HCT116 (cell line): ENCODE results near the gene LYSMD2. TPM values are rescaled to one million over a fixed set of nuclear protein-coding genes. Genes with fewer than 3 reads are reported as not detected.

ENCODE experiments used
- ATAC-seq: fragments of 200-7000 bp; cut with Tn5 transposase; 2 replicates; pipeline ENCODE4 v1.9.1; 2020; ENCODE audit warnings: mild to moderate bottlenecking, moderate library complexity
- BruUV-seq: library from RNA; stranded (reverse); fragments of 400-500 nt; replicated peaks from 2 replicates; lab custom pipeline; 2021; lab: Mats Ljungman, UMichigan
- CTCF ChIA-PET: fragments of 300-600 bp; sonication (Branson Sonifier 250); formaldehyde crosslinking; loops from one replicate; lab custom pipeline; 2021; ENCODE audit warnings: antibody characterized with exemption; lab: Charles Lee
- POLR2A ChIA-PET: fragments of 300-600, 350-600 bp; sonication (Branson Sonifier 250); formaldehyde crosslinking; loops from one replicate; lab custom pipeline; 2021; ENCODE audit warnings: antibody characterized with exemption; lab: Charles Lee
- RAD21 ChIA-PET, 2 experiments: fragments of 300-600 bp; sonication (Branson Sonifier 250); formaldehyde crosslinking; loops; one replicate each; lab custom pipeline; 2023; ENCODE audit warnings: low total read pairs in 2 of 2; ENCODE audit not compliant: uncharacterized antibody in 2 of 2, unreplicated experiment in 2 of 2, low non-redundant PET in 1 of 2; lab: Charles Lee
- DNase-seq: peaks from one replicate; pipeline ENCODE4 v3.0.0-alpha.2; 2010; ENCODE audit warnings: low read depth, low spot score
- H2AFZ ChIP-seq: fragments of 200-600 bp; shearing (Covaris generic), sonication (generic); 2 replicates; pipeline ENCODE4 v1.6.1; 2017; ENCODE audit warnings: low read depth, mixed run types, mixed read lengths, antibody characterized with exemption, low read length; ENCODE audit not compliant: poor library complexity, severe bottlenecking
- H3K27ac ChIP-seq: 2 replicates; pipeline ENCODE4 v1.5.1; 2012; ENCODE audit warnings: low read depth, low read length
- H3K27me3 ChIP-seq: fragments of 200-600 bp; sonication (generic); 2 replicates; pipeline ENCODE4 v1.6.1; 2016; ENCODE audit warnings: mixed run types, low read length, mixed read lengths; ENCODE audit not compliant: insufficient read depth
- H3K36me3 ChIP-seq, 2 experiments: fragments of 200-500 bp in 1 of 2; fragments of 200-600 bp in 1 of 2; sonication (Bioruptor generic) in 1 of 2; sonication (generic) in 1 of 2; 2 replicates each; pipeline versions ENCODE4 v1.5.1 to v1.6.1; 2014 to 2016; ENCODE audit warnings: low read length in 2 of 2, inconsistent platforms in 1 of 2, mixed read lengths in 1 of 2, mixed run types in 1 of 2; ENCODE audit not compliant: insufficient read depth in 2 of 2, control insufficient read depth in 1 of 2
- H3K4me1 ChIP-seq, 2 experiments: fragments of 200-600 bp in 1 of 2; sonication (generic) in 1 of 2; 2 replicates each; pipeline versions ENCODE4 v1.5.1 to v1.6.1; 2012 to 2017; ENCODE audit warnings: low read length in 2 of 2, inconsistent platforms in 1 of 2, mild to moderate bottlenecking in 1 of 2, mixed read lengths in 1 of 2, mixed run types in 1 of 2, moderate library complexity in 1 of 2; ENCODE audit not compliant: insufficient read depth in 2 of 2, control insufficient read depth in 1 of 2
- H3K4me2 ChIP-seq: fragments of 200-600 bp; sonication (generic); 2 replicates; pipeline ENCODE4 v1.6.1; 2017; ENCODE audit warnings: mixed run types, low read length, mixed read lengths
- H3K4me3 ChIP-seq, 2 experiments: fragments of 200-600 bp in 1 of 2; sonication (generic) in 1 of 2; replicated peaks in 1 of 2; 2 replicates each; pipeline ENCODE4 v1.5.1; 2011 to 2016; ENCODE audit warnings: low read length in 2 of 2, control low read depth in 1 of 2, low read depth in 1 of 2, mild to moderate bottlenecking in 1 of 2, mixed read lengths in 1 of 2, mixed run types in 1 of 2
- H3K79me2 ChIP-seq: fragments of 200-600 bp; sonication (generic); 2 replicates; pipeline ENCODE4 v1.6.1; 2017; ENCODE audit warnings: mild to moderate bottlenecking, mixed run types, low read length, moderate library complexity, mixed read lengths; ENCODE audit not compliant: insufficient read depth
- H3K9ac ChIP-seq: fragments of 200-600 bp; sonication (generic); 2 replicates; pipeline ENCODE4 v1.6.1; 2016; ENCODE audit warnings: low read length, mixed read lengths
- H3K9me2 ChIP-seq: fragments of 200-600 bp; sonication (generic), shearing (Covaris generic); 2 replicates; pipeline ENCODE4 v1.6.1; 2017; ENCODE audit warnings: mixed run types, mild to moderate bottlenecking, moderate library complexity; ENCODE audit not compliant: insufficient read depth
- H3K9me3 ChIP-seq, 2 experiments: fragments of 200-500 bp in 1 of 2; fragments of 200-600 bp in 1 of 2; sonication (Bioruptor generic) in 1 of 2; sonication (generic) in 1 of 2; 2 replicates each; pipeline ENCODE4 v1.6.1; 2014 to 2017; ENCODE audit warnings: low read length in 2 of 2, mixed read lengths in 2 of 2, inconsistent platforms in 1 of 2, low read depth in 1 of 2, mild to moderate bottlenecking in 1 of 2, mixed run types in 1 of 2, moderate library complexity in 1 of 2; ENCODE audit not compliant: control insufficient read depth in 1 of 2, insufficient read depth in 1 of 2
- H4K20me1 ChIP-seq: fragments of 200-600 bp; sonication (generic), shearing (Covaris generic); 2 replicates; pipeline ENCODE4 v1.6.1; 2017; ENCODE audit warnings: mixed run types, mild to moderate bottlenecking, moderate library complexity; ENCODE audit not compliant: insufficient read depth
- ATF3 ChIP-seq: IDR thresholded peaks from 2 replicates; pipeline ENCODE4 v1.6.1; 2012
- CBX3 ChIP-seq: IDR thresholded peaks from 2 replicates; pipeline ENCODE4 v1.6.1; 2012; ENCODE audit warnings: low read depth
- CEBPB ChIP-seq: IDR thresholded peaks from 2 replicates; pipeline ENCODE4 v1.6.1; 2012; ENCODE audit warnings: low read depth
- CTCF ChIP-seq, 3 experiments: fragments of 200-600 bp in 1 of 3; sonication (generic) in 1 of 3; IDR thresholded peaks in 2 of 3; conservative IDR thresholded peaks in 1 of 3; 2 replicates each; pipeline ENCODE4 v1.5.1; 2012 to 2017; ENCODE audit warnings: low read depth in 2 of 3, low read length in 2 of 3, antibody characterized with exemption in 1 of 3, borderline replicate concordance in 1 of 3, control low read depth in 1 of 3, mild to moderate bottlenecking in 1 of 3, mixed read lengths in 1 of 3, mixed run types in 1 of 3, moderate library complexity in 1 of 3; ENCODE audit not compliant: insufficient read depth in 1 of 3
- EGR1 ChIP-seq: IDR thresholded peaks from 2 replicates; pipeline ENCODE4 v1.6.1; 2012; ENCODE audit warnings: low read depth
- ELF1 ChIP-seq: IDR thresholded peaks from 2 replicates; pipeline ENCODE4 v1.6.1; 2012; ENCODE audit warnings: low read depth, borderline replicate concordance
- EZH2phosphoT487 ChIP-seq: fragments of 200-600 bp; IDR thresholded peaks from 2 replicates; pipeline ENCODE4 v1.6.1; 2018; ENCODE audit warnings: antibody characterized with exemption, borderline replicate concordance
- FOSL1 ChIP-seq: IDR thresholded peaks from 2 replicates; pipeline ENCODE4 v1.6.1; 2012; ENCODE audit warnings: low read depth
- JUND ChIP-seq: IDR thresholded peaks from 2 replicates; pipeline ENCODE4 v1.6.1; 2012
- MAX ChIP-seq: IDR thresholded peaks from 2 replicates; pipeline ENCODE4 v1.6.1; 2012
- POLR2A ChIP-seq: IDR thresholded peaks from 2 replicates; pipeline ENCODE4 v1.7.0; 2011; ENCODE audit warnings: borderline replicate concordance; ENCODE audit not compliant: insufficient read depth, insufficient read length; ENCODE audit errors: extremely low read depth
- POLR2AphosphoS5 ChIP-seq: IDR thresholded peaks from 2 replicates; pipeline ENCODE4 v1.6.1; 2011; ENCODE audit warnings: mild to moderate bottlenecking, low read depth, low read length, moderate library complexity
- RAD21 ChIP-seq: IDR thresholded peaks from 2 replicates; pipeline ENCODE4 v1.6.1; 2012; ENCODE audit warnings: low read depth, mild to moderate bottlenecking
- REST ChIP-seq: IDR thresholded peaks from 2 replicates; pipeline ENCODE4 v1.6.1; 2012; ENCODE audit warnings: low read depth
- SIN3A ChIP-seq: IDR thresholded peaks from 2 replicates; pipeline ENCODE4 v1.6.1; 2012; ENCODE audit warnings: low read depth
- SP1 ChIP-seq: IDR thresholded peaks from 2 replicates; pipeline ENCODE4 v1.6.1; 2012; ENCODE audit warnings: low read depth
- SRF ChIP-seq: IDR thresholded peaks from 2 replicates; pipeline ENCODE4 v1.6.1; 2012; ENCODE audit warnings: low read depth
- TCF7L2 ChIP-seq: IDR thresholded peaks from 2 replicates; pipeline ENCODE4 v1.7.0; 2011; ENCODE audit warnings: borderline replicate concordance, inconsistent platforms; ENCODE audit not compliant: insufficient read depth, insufficient read length; ENCODE audit errors: extremely low read depth
- YY1 ChIP-seq: IDR thresholded peaks from 2 replicates; pipeline ENCODE4 v1.6.1; 2011; ENCODE audit warnings: low read length, low read depth, moderate library complexity, mild to moderate bottlenecking; ENCODE audit not compliant: insufficient replicate concordance; ENCODE audit errors: extremely low read depth
- ZFX ChIP-seq: fragments of 450-650 bp; IDR thresholded peaks from 2 replicates; pipeline ENCODE4 v1.6.1; 2017
- ZNF274 ChIP-seq: fragments of 200-500 bp; sonication (Bioruptor generic); IDR thresholded peaks from 2 replicates; pipeline ENCODE4 v1.6.1; 2014; ENCODE audit warnings: mild to moderate bottlenecking, low read depth, low read length, inconsistent platforms
- intact Hi-C: fragments of 100-400 bp; cut with micrococcal nuclease; formaldehyde crosslinking; loops from 2 replicates; pipeline ENCODE4 v1.10.0; 2022
- total RNA-seq: library from RNA; stranded (reverse); gene quantifications from one replicate; pipeline ENCODE4 v1.2.1, GENCODE V29; 2021; ENCODE audit not compliant: unreplicated experiment

Gene LYSMD2
- total RNA-seq, 1 experiment from 2014 or later: 10.8 TPM

- Histone ChIP-seq H3K79me2 (no peaks in the 10 kb centered on the region), H3K9me2 (no peaks in the 10 kb centered on the region), H3K4me3 (no peak overlapping the region), H4K20me1 (no peaks in the 10 kb centered on the region), H3K27ac (peak overlapping the region; percentile 51; the same call in 1 of the 2 replicates), H3K36me3 (0 out of 4 replicates have a peak, but pooled peaks cover 0 to 2% of the 10 kb centered on the region in 2 experiments), H3K4me1 (peaks cover 21 to 24% of the 10 kb centered on the region in 2 experiments), H3K4me2 (peak overlapping the region; percentile 44), H3K9ac (no peak overlapping the region), H3K9me3 (no peaks in the 10 kb centered on the region), H2AFZ (no peak overlapping the region), H3K27me3 (no peaks in the 10 kb centered on the region)
- POLR2A ChIA-PET: no interaction called here
- intact Hi-C loops: no loop called here
- no TSS peak for BruUV-seq
- ATAC-seq (peak; percentile 99), DNase-seq (peak; percentile 85)
- RAD21 ChIA-PET: interaction anchor here in 1 of 2 experiments (0.6 kb wide), 1 partner anchor 76 kb away, joined by 3 read pairs; no protein-coding TSS in a partner anchor
- CTCF ChIA-PET: no interaction called here
- TF ChIP-seq MAX (0 out of 2 replicates have a peak, but pooled peaks have one; percentile 16), POLR2AphosphoS5 (0 out of 2 replicates have a peak, but pooled peaks have one; percentile 22), ZNF274 (no peak), SIN3A (no peak), ATF3 (no peak; the same call in 1 of the 2 replicates), ELF1 (no peak), JUND (peak; percentile 83), SP1 (peak; percentile 23; the same call in 1 of the 2 replicates), YY1 (peak; percentile 25), ZFX (no peak), CTCF (IDR thresholded peaks at IDR 0.05 in 2 of 3, conservative IDR thresholded peaks at IDR 0.05 in 1 of 3; ENCODE audit: borderline replicate concordance in 1 of 3, insufficient read depth in 1 of 3, low read depth in 2 of 3, low read length in 2 of 3) (no peak), CEBPB (no peak), EZH2phosphoT487 (no peak), TCF7L2 (peak; percentile 54), EGR1 (no peak), FOSL1 (peak; percentile 75), POLR2A (no peak), SRF (no peak; the same call in 1 of the 2 replicates), CBX3 (peak; percentile 46; the same call in 1 of the 2 replicates), RAD21 (no peak), REST (no peak)
Measured at GRCh38 chr15:51726302-51727073, 11.0 kb downstream of the LYSMD2 start.
